GM18517 (cell line): ENCODE measurements around the gene MYO1B.

Experiments used
- ATAC-seq: cut with Tn5 transposase; IDR thresholded peaks from one replicate; pipeline ENCODE4 v1.9.1; 2021; ENCODE audit warnings: mild to moderate bottlenecking, moderate library complexity; ENCODE audit not compliant: unreplicated experiment

Gene MYO1B

GRCh38 chr2:191319186-191319585 is 74.0 kb downstream of the MYO1B start:
- no peak for ATAC-seq

GRCh38 chr2:191320881-191321280 is 75.7 kb downstream of the MYO1B start:
- no peak for ATAC-seq

- no peak for ATAC-seq
Observed at GRCh38 chr2:191321861-191322662, 76.9 kb downstream of the MYO1B start.

- no peak for ATAC-seq
Observed at GRCh38 chr2:191322828-191323506, 77.8 kb downstream of the MYO1B start.

- ATAC-seq = no peak
Observed at GRCh38 chr2:191325651-191326365, 80.6 kb downstream of the MYO1B start.

GRCh38 chr2:191327484-191327883 is 82.3 kb downstream of the MYO1B start:
- ATAC-seq = no peak

GRCh38 chr2:191328150-191328809 is 83.1 kb downstream of the MYO1B start:
- no peak for ATAC-seq

GRCh38 chr2:191329841-191330240 is 84.6 kb downstream of the MYO1B start:
- ATAC-seq = no peak

GRCh38 chr2:191333911-191334357 is 88.7 kb downstream of the MYO1B start:
- ATAC-seq = no peak

- no peak for ATAC-seq
Observed at GRCh38 chr2:191335875-191336464, 90.8 kb downstream of the MYO1B start.

GRCh38 chr2:191341436-191341835 is 96.2 kb downstream of the MYO1B start:
- ATAC-seq = no peak

GRCh38 chr2:191343796-191344338 is 98.7 kb downstream of the MYO1B start:
- ATAC-seq = no peak

- no peak for ATAC-seq
Observed at GRCh38 chr2:191345788-191346187, 100.6 kb downstream of the MYO1B start.

GRCh38 chr2:191347154-191347553 is 102.0 kb downstream of the MYO1B start:
- no peak for ATAC-seq

GRCh38 chr2:191347881-191348280 is 102.7 kb downstream of the MYO1B start:
- ATAC-seq = no peak

- ATAC-seq = no peak
Observed at GRCh38 chr2:191349990-191350389, 104.8 kb downstream of the MYO1B start.

GRCh38 chr2:191350826-191351225 is 105.6 kb downstream of the MYO1B start:
- ATAC-seq = no peak

GRCh38 chr2:191351298-191351697 is 106.1 kb downstream of the MYO1B start:
- ATAC-seq = no peak

- no peak for ATAC-seq
Observed at GRCh38 chr2:191351921-191352320, 106.7 kb downstream of the MYO1B start.

- no peak for ATAC-seq
Observed at GRCh38 chr2:191352536-191352935, 107.3 kb downstream of the MYO1B start.
